Activated naive CD8-positive, alpha-beta T cell treated with anti-CD3 and anti-CD28 coated beads, Interleukin-2, amount 10 ng/mL, durations not matched to agents 7 days and 5 days (primary cell): ENCODE measurements around the gene SIRT7. TPM values are rescaled to one million over a fixed set of nuclear protein-coding genes. Genes with fewer than 3 reads are reported as not detected.
"Not testable (repeated sequence)": the region's sequence is repeated elsewhere in the genome, so short reads cannot be mapped to it uniquely, and the experiment has no call there.

Source experiments
- ATAC-seq: fragments of 150-1000 bp; cut with Tn5 transposase; one replicate; pipeline ENCODE4 v1.10.0; 2021; ENCODE audit warnings: low read depth, moderate library complexity
- POLR2A ChIA-PET: fragments of 350-600 bp; sonication (Branson Sonifier 250); formaldehyde crosslinking; loops from one replicate; lab custom pipeline; 2021; ENCODE audit warnings: antibody characterized with exemption; lab: Charles Lee
- DNase-seq: peaks from one replicate; pipeline ENCODE4 v3.0.0; 2021
- H3K27ac Mint-ChIP-seq: one replicate; pipeline ENCODE4 v1.8.0; 2022; ENCODE audit warnings: mild to moderate bottlenecking, mixed read lengths
- H3K27me3 Mint-ChIP-seq: one replicate; pipeline ENCODE4 v1.8.0; 2022; ENCODE audit warnings: mild to moderate bottlenecking, moderate library complexity, mixed read lengths
- H3K36me3 Mint-ChIP-seq: one replicate; pipeline ENCODE4 v1.8.0; 2021; ENCODE audit warnings: mild to moderate bottlenecking, mixed read lengths
- H3K4me1 Mint-ChIP-seq: one replicate; pipeline ENCODE4 v1.8.0; 2021; ENCODE audit warnings: mixed read lengths
- H3K4me3 Mint-ChIP-seq: one replicate; pipeline ENCODE4 v1.8.0; 2022; ENCODE audit warnings: mild to moderate bottlenecking, moderate library complexity, mixed read lengths
- H3K9me3 Mint-ChIP-seq: one replicate; pipeline ENCODE4 v1.8.0; 2021; ENCODE audit warnings: mixed read lengths
- total RNA-seq, 2 experiments: library from RNA; stranded (reverse); gene quantifications; one replicate each; pipeline ENCODE4 v1.2.3, GENCODE V29; 2021

SIRT7 gene
- total RNA-seq, 2 experiments from 2014 or later = 64.8 to 65.2 TPM

DNA sequence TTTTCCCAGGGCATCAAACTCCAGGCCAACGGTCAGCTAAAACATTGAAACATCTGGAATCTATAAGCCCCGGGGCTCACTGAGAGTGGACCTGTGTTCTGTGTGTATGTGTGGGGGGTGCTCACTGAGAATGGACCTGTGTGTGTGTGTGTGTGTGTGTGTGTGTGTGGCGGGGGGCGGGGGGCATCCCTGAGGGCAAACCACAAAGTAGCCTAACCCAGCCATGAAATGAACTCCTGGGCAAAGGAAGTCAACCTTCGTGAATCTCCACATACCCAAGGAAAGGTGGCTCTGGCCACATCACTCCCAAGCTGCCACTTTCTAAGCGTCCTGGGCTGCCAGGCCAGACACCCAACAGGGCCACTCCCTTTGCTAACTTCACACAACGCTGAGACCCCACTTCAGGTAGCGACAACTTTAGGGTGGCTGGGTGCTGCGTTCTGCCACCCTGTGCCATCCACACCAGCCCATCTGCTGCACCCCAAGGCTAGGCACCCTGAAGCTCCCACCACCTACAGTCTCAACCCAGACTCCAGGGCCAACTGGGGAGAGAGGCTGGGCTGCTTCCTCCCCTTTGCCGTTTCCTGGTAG, 8.0 kb upstream of the SIRT7 start:
- Mint-ChIP-seq H3K27me3 (no peaks in the 10 kb centered on the region), H3K4me1 (peaks cover 15% of the 10 kb centered on the region), H3K4me3 (peak overlapping the region; percentile 91), H3K36me3 (no peaks in the 10 kb centered on the region), H3K27ac (peak overlapping the region; percentile 88), H3K9me3 (no peaks in the 10 kb centered on the region)
- POLR2A ChIA-PET = interaction anchor here (0.5 to 3.7 kb wide), 9 partner anchors 9 to 112 kb away, joined by 3 to 20 read pairs (median 6); partner anchors contain the start of genes ALYREF, ANAPC11, ARHGDIA and DCXR
- ATAC-seq = peak; percentile 19
- DNase-seq = no peak

- no peak for DNase-seq
- Mint-ChIP-seq H3K4me3 (peak overlapping the region; percentile 91), H3K27me3 (no peaks in the 10 kb centered on the region), H3K36me3 (no peaks in the 10 kb centered on the region), H3K27ac (no peak overlapping the region), H3K4me1 (peaks cover 15% of the 10 kb centered on the region), H3K9me3 (no peaks in the 10 kb centered on the region)
- POLR2A ChIA-PET = interaction anchor here (0.8 to 2.1 kb wide), 5 partner anchors 11 to 54 kb away, joined by 3 to 13 read pairs (median 6); partner anchors contain the start of gene ARHGDIA
- no peak for ATAC-seq
Measured at GRCh38 chr17:81924557-81925532, 6.9 kb upstream of the SIRT7 start.

- Mint-ChIP-seq H3K4me3 (no peak overlapping the region), H3K27me3 (no peaks in the 10 kb centered on the region), H3K9me3 (no peaks in the 10 kb centered on the region), H3K27ac (peak overlapping the region; percentile 68), H3K4me1 (peaks cover 15% of the 10 kb centered on the region), H3K36me3 (no peaks in the 10 kb centered on the region)
- POLR2A ChIA-PET = interaction anchor here (1.7 kb wide), 1 partner anchor 11 kb away, joined by 3 read pairs; no protein-coding TSS in a partner anchor
- DNase-seq (no peak), ATAC-seq (no peak)
Measured at GRCh38 chr17:81923302-81924260, 5.6 kb upstream of the SIRT7 start.

- Mint-ChIP-seq H3K9me3 (no peaks in the 10 kb centered on the region), H3K27me3 (no peaks in the 10 kb centered on the region), H3K4me1 (peaks cover 20% of the 10 kb centered on the region), H3K4me3 (no peak overlapping the region), H3K36me3 (no peaks in the 10 kb centered on the region), H3K27ac (no peak overlapping the region)
- no peak for DNase-seq
- POLR2A ChIA-PET = no interaction called here
- no peak for ATAC-seq
Measured at GRCh38 chr17:81922566-81923301, 4.8 kb upstream of the SIRT7 start.

GRCh38 chr17:81921996-81922565, 4.1 kb upstream of the SIRT7 start:
- Mint-ChIP-seq H3K27ac (peak overlapping the region; percentile 34), H3K9me3 (no peaks in the 10 kb centered on the region), H3K4me3 (no peak overlapping the region), H3K27me3 (no peaks in the 10 kb centered on the region), H3K36me3 (peaks cover 2% of the 10 kb centered on the region), H3K4me1 (peaks cover 23% of the 10 kb centered on the region)
- POLR2A ChIA-PET = no interaction called here
- ATAC-seq = no peak
- no peak for DNase-seq

- POLR2A ChIA-PET = no interaction called here
- peaks cover 4% of the 10 kb centered on the region for H3K36me3 Mint-ChIP-seq
- H3K4me1 Mint-ChIP-seq = peaks cover 26% of the 10 kb centered on the region
Measured at GRCh38 chr17:81921537-81921862, 3.5 kb upstream of the SIRT7 start.

GRCh38 chr17:81920612-81921536, 2.9 kb upstream of the SIRT7 start:
- no peak overlapping the region for H3K4me3 Mint-ChIP-seq
- H3K4me1 Mint-ChIP-seq = peaks cover 21% of the 10 kb centered on the region
- ATAC-seq (no peak), DNase-seq (no peak)
- H3K27me3 Mint-ChIP-seq = no peaks in the 10 kb centered on the region
- H3K27ac Mint-ChIP-seq = no peak overlapping the region
- POLR2A ChIA-PET = no interaction called here
- H3K36me3 Mint-ChIP-seq = peaks cover 4% of the 10 kb centered on the region
- no peaks in the 10 kb centered on the region for H3K9me3 Mint-ChIP-seq

More at GRCh38 chr17:81921537-81921862, 3.5 kb upstream of the SIRT7 start:
- no peaks in the 10 kb centered on the region for H3K27me3 Mint-ChIP-seq
- no peak overlapping the region for H3K27ac Mint-ChIP-seq
- no peak for DNase-seq
- no peaks in the 10 kb centered on the region for H3K9me3 Mint-ChIP-seq
- no peak overlapping the region for H3K4me3 Mint-ChIP-seq
- ATAC-seq = no peak

- POLR2A ChIA-PET = no interaction called here
- Mint-ChIP-seq H3K9me3 (no peaks in the 10 kb centered on the region), H3K4me1 (peaks cover 17% of the 10 kb centered on the region), H3K27me3 (no peaks in the 10 kb centered on the region), H3K36me3 (peaks cover 4% of the 10 kb centered on the region), H3K4me3 (no peak overlapping the region), H3K27ac (peak overlapping the region; percentile 43)
- no peak for ATAC-seq
- no peak for DNase-seq
Measured at GRCh38 chr17:81918832-81919545, 1.0 kb upstream of the SIRT7 start.

DNA sequence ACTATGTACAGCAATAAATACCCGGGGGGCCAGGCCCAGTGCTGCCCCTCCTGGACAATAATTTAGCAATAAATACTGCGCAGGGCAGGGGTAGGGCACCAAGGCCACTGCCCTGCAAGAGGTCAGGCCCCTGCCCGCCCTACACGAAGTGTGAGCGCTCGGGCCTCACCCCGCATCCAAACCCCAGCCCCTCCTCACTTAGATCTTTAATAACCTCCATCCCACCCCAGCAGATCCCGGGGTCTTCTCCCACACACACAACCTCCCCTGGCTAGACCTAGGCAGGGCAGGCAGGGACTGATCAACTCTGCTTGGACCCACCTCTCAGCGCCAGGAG, 325 bp upstream of the SIRT7 start:
- POLR2A ChIA-PET, H3K36me3 Mint-ChIP-seq, H3K9me3 Mint-ChIP-seq, DNase-seq, H3K27me3 Mint-ChIP-seq: not testable (repeated sequence)
- Mint-ChIP-seq H3K27ac (peak overlapping the region; percentile 86), H3K4me1 (peaks cover 17% of the 10 kb centered on the region), H3K4me3 (peak overlapping the region; percentile 91)
- peak; percentile 13 for ATAC-seq

DNA sequence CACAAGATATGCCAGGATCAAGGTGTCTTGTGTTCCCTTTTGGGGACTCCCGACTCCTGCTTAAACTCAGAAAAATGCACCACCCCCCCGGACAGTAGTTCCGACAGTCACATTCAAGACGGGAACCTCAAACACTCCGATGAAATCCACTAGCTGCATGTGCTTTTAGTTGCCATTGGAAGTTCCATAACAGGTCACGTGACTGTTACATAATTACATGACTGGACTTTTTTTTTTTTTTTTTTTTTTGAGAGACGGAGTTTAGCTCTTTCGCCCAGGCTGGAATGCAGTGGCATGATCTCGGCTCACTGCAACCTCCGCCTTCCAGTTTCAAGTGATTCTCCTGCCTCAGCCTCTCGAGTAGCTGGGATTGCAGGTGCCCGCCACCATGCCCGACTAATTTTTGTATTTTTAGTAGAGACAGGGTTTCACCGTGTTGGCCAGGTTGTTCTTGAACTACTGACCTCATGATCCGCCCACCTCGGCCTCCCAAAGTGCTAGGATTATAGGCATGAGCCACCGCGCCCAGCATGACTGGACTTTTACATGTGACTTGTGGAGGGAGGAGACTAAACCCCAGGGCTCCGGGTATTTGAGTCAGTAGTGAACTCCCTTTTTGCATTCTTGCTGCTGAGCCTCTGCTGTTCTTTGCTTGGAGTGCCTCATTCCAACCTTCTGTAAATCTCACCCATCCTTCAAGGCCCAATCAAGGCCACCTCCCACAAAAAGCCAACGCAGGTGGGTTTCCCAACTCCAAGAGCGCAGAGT, 1.6 kb downstream of the SIRT7 start:
- H3K36me3 Mint-ChIP-seq = peaks cover 9% of the 10 kb centered on the region
- POLR2A ChIA-PET = interaction anchor here (0.6 to 1.5 kb wide), 5 partner anchors 11 to 90 kb away, joined by 3 to 20 read pairs (median 6); partner anchors contain the start of genes ALYREF, ANAPC11 and MAFG

More for the DNA sequence above, 1.6 kb downstream of the SIRT7 start:
- DNase-seq (no peak), ATAC-seq (no peak)
- Mint-ChIP-seq H3K27ac (peak overlapping the region; percentile 8), H3K4me1 (peaks cover 20% of the 10 kb centered on the region), H3K27me3 (no peaks in the 10 kb centered on the region), H3K9me3 (no peaks in the 10 kb centered on the region), H3K4me3 (peak overlapping the region; percentile 89)
